OCI-LY7 (cell line): Measurements from ENCODE around the gene NFATC2.

Experiments
- CTCF ChIP-seq: fragments of 200-600 bp; sonication (generic); conservative IDR thresholded peaks from 2 replicates; pipeline ENCODE4 v1.5.1; 2014; ENCODE audit warnings: mild to moderate bottlenecking, antibody characterized with exemption, low read length, moderate library complexity, mixed read lengths
- EZH2phosphoT487 ChIP-seq: fragments of 200-600 bp; sonication (generic); IDR thresholded peaks from 2 replicates; pipeline ENCODE4 v1.6.1; 2018; ENCODE audit warnings: low read depth, borderline replicate concordance, mild to moderate bottlenecking, mixed run types, antibody characterized with exemption, low read length, moderate library complexity, mixed read lengths

GRCh38 chr20:51509208-51509607 is 33.3 kb downstream of the NFATC2 start:
- TF ChIP-seq CTCF = no peak
- TF ChIP-seq EZH2phosphoT487 = no peak
